Activated T-helper 2 cell treated with anti-CD3 and anti-CD28 coated beads, Interferon-gamma antibody, Interleukin-2, Interleukin-4, amounts not matched to agents 10 μg/mL and 5 μg/mL and 100 μg/mL, durations not matched to agents 14 hours and 24 hours and 36 hours (primary cell): ENCODE measurements around the gene PAK4. TPM values are rescaled to one million over a fixed set of nuclear protein-coding genes. Genes with fewer than 3 reads are reported as not detected.
"Not testable (repeated sequence)": the region's sequence is repeated elsewhere in the genome, so short reads cannot be mapped to it uniquely, and the experiment has no call there.

Source experiments
- DNase-seq: peaks from one replicate; pipeline ENCODE4 v3.0.0; 2021; ENCODE audit warnings: low spot score
- H3K27ac Mint-ChIP-seq: one replicate; pipeline ENCODE4 v1.8.0; 2021; ENCODE audit warnings: mixed read lengths
- H3K27me3 Mint-ChIP-seq: one replicate; pipeline ENCODE4 v1.8.0; 2021; ENCODE audit warnings: low read depth, mixed read lengths
- H3K36me3 Mint-ChIP-seq: one replicate; pipeline ENCODE4 v1.8.0; 2021; ENCODE audit warnings: low read depth, mixed read lengths
- H3K4me1 Mint-ChIP-seq: one replicate; pipeline ENCODE4 v1.8.0; 2021; ENCODE audit warnings: low read depth, mixed read lengths
- H3K4me3 Mint-ChIP-seq: one replicate; pipeline ENCODE4 v1.8.0; 2021; ENCODE audit warnings: low read depth, mild to moderate bottlenecking, moderate library complexity, mixed read lengths
- H3K9me3 Mint-ChIP-seq: one replicate; pipeline ENCODE4 v1.8.0; 2021; ENCODE audit warnings: mixed read lengths
- intact Hi-C: fragments of 100-400 bp; cut with micrococcal nuclease; formaldehyde crosslinking; loops from one replicate; pipeline ENCODE4 v1.15.1; 2023
- total RNA-seq: library from RNA; stranded (reverse); gene quantifications from 2 replicates; pipeline ENCODE4 v1.2.3, GENCODE V29; 2022

The PAK4 gene
- total RNA-seq, 1 donor from 2014 or later = 19.4 TPM

GRCh38 chr19:39109641-39110040 is 15.9 kb upstream of the PAK4 start:
- Mint-ChIP-seq H3K4me3 (no peak overlapping the region), H3K9me3 (no peaks in the 10 kb centered on the region), H3K36me3 (no peaks in the 10 kb centered on the region), H3K27me3 (peaks cover 8% of the 10 kb centered on the region), H3K27ac (no peak overlapping the region), H3K4me1 (peaks cover 2% of the 10 kb centered on the region)
- no peak for DNase-seq
- intact Hi-C loops = no loop called here

GRCh38 chr19:39110263-39110967 is 15.2 kb upstream of the PAK4 start:
- H3K9me3 Mint-ChIP-seq = no peaks in the 10 kb centered on the region
- no peaks in the 10 kb centered on the region for H3K36me3 Mint-ChIP-seq
- H3K27ac Mint-ChIP-seq = no peak overlapping the region
- peak; percentile 51 for DNase-seq
- peaks cover 2% of the 10 kb centered on the region for H3K4me1 Mint-ChIP-seq
- peaks cover 8% of the 10 kb centered on the region for H3K27me3 Mint-ChIP-seq
- no peak overlapping the region for H3K4me3 Mint-ChIP-seq
- intact Hi-C loops = no loop called here

GRCh38 chr19:39111593-39112199 is 13.9 kb upstream of the PAK4 start:
- no peak overlapping the region for H3K27ac Mint-ChIP-seq
- H3K27me3 Mint-ChIP-seq = peaks cover 8% of the 10 kb centered on the region
- intact Hi-C loops = no loop called here
- no peaks in the 10 kb centered on the region for H3K36me3 Mint-ChIP-seq
- no peaks in the 10 kb centered on the region for H3K9me3 Mint-ChIP-seq
- H3K4me3 Mint-ChIP-seq = no peak overlapping the region
- H3K4me1 Mint-ChIP-seq = peaks cover 2% of the 10 kb centered on the region
- DNase-seq = no peak

- Mint-ChIP-seq H3K27ac (no peak overlapping the region), H3K4me1 (peaks cover 2% of the 10 kb centered on the region), H3K4me3 (no peak overlapping the region), H3K9me3 (no peaks in the 10 kb centered on the region), H3K36me3 (no peaks in the 10 kb centered on the region), H3K27me3 (peaks cover 8% of the 10 kb centered on the region)
- intact Hi-C loops = no loop called here
- no peak for DNase-seq
Measured at GRCh38 chr19:39112338-39112890, 13.2 kb upstream of the PAK4 start.

- Mint-ChIP-seq H3K9me3 (no peaks in the 10 kb centered on the region), H3K4me1 (peaks cover 2% of the 10 kb centered on the region), H3K4me3 (no peak overlapping the region), H3K27ac (no peak overlapping the region), H3K36me3 (no peaks in the 10 kb centered on the region), H3K27me3 (peaks cover 8% of the 10 kb centered on the region)
- no peak for DNase-seq
- intact Hi-C loops = no loop called here
Measured at GRCh38 chr19:39113199-39113598, 12.4 kb upstream of the PAK4 start.

GRCh38 chr19:39115105-39115847 is 10.3 kb upstream of the PAK4 start:
- peaks cover 2% of the 10 kb centered on the region for H3K4me1 Mint-ChIP-seq
- no peak overlapping the region for H3K27ac Mint-ChIP-seq
- intact Hi-C loops = no loop called here
- no peaks in the 10 kb centered on the region for H3K9me3 Mint-ChIP-seq
- peaks cover 8% of the 10 kb centered on the region for H3K27me3 Mint-ChIP-seq
- no peak overlapping the region for H3K4me3 Mint-ChIP-seq
- no peak for DNase-seq
- no peaks in the 10 kb centered on the region for H3K36me3 Mint-ChIP-seq

- intact Hi-C loops, H3K27ac Mint-ChIP-seq, H3K9me3 Mint-ChIP-seq, H3K4me3 Mint-ChIP-seq, DNase-seq, H3K36me3 Mint-ChIP-seq, H3K27me3 Mint-ChIP-seq, H3K4me1 Mint-ChIP-seq: not testable (repeated sequence)
Measured at GRCh38 chr19:39117023-39117422, 8.6 kb upstream of the PAK4 start.

GRCh38 chr19:39119830-39120229 is 5.8 kb upstream of the PAK4 start:
- H3K36me3 Mint-ChIP-seq = no peaks in the 10 kb centered on the region
- no peaks in the 10 kb centered on the region for H3K9me3 Mint-ChIP-seq
- H3K4me3 Mint-ChIP-seq = no peak overlapping the region
- H3K27me3 Mint-ChIP-seq = peaks cover 5% of the 10 kb centered on the region
- peaks cover 10% of the 10 kb centered on the region for H3K4me1 Mint-ChIP-seq
- DNase-seq = no peak
- intact Hi-C loops = loop anchor here (10.0 kb wide), 1 partner anchor 415 kb away; the partner anchor contains the start of gene EID2B
- no peak overlapping the region for H3K27ac Mint-ChIP-seq

GRCh38 chr19:39122934-39123731 is 2.5 kb upstream of the PAK4 start:
- Mint-ChIP-seq H3K36me3 (no peaks in the 10 kb centered on the region), H3K27me3 (peaks cover 5% of the 10 kb centered on the region), H3K4me3 (peak overlapping the region; percentile 16), H3K4me1 (peaks cover 26% of the 10 kb centered on the region), H3K9me3 (no peaks in the 10 kb centered on the region), H3K27ac (no peak overlapping the region)
- DNase-seq = no peak
- intact Hi-C loops = loop anchor here (1.0 to 10.0 kb wide), 4 partner anchors 64 to 412 kb away; partner anchors contain the start of genes EID2B and PLEKHG2

- H3K9me3 Mint-ChIP-seq = no peaks in the 10 kb centered on the region
- H3K27me3 Mint-ChIP-seq = peaks cover 5% of the 10 kb centered on the region
- H3K27ac Mint-ChIP-seq = peak overlapping the region; percentile 43
- intact Hi-C loops = loop anchor here (10.0 kb wide), 1 partner anchor 411 kb away; the partner anchor contains the start of gene EID2B
- H3K4me1 Mint-ChIP-seq = peaks cover 26% of the 10 kb centered on the region
- peak overlapping the region; percentile 56 for H3K4me3 Mint-ChIP-seq
- no peak for DNase-seq
- no peaks in the 10 kb centered on the region for H3K36me3 Mint-ChIP-seq
Measured at GRCh38 chr19:39124136-39124764, 1.3 kb upstream of the PAK4 start.

GRCh38 chr19:39125199-39125553 is 410 bp upstream of the PAK4 start:
- H3K4me1 Mint-ChIP-seq = peaks cover 26% of the 10 kb centered on the region
- no peaks in the 10 kb centered on the region for H3K36me3 Mint-ChIP-seq
- peaks cover 5% of the 10 kb centered on the region for H3K27me3 Mint-ChIP-seq
- DNase-seq = no peak
- intact Hi-C loops = loop anchor here (10.0 kb wide), 1 partner anchor 410 kb away; the partner anchor contains the start of gene EID2B
- H3K27ac Mint-ChIP-seq = peak overlapping the region; percentile 91
- H3K4me3 Mint-ChIP-seq = peak overlapping the region; percentile 90
- no peaks in the 10 kb centered on the region for H3K9me3 Mint-ChIP-seq
